HG02981 (cell line): ENCODE results near the gene BTBD16.

Experiments
- ATAC-seq: cut with Tn5 transposase; IDR thresholded peaks from one replicate; pipeline ENCODE4 v1.9.1; 2021; ENCODE audit warnings: mild to moderate bottlenecking, moderate library complexity; ENCODE audit not compliant: unreplicated experiment

BTBD16 gene

DNA sequence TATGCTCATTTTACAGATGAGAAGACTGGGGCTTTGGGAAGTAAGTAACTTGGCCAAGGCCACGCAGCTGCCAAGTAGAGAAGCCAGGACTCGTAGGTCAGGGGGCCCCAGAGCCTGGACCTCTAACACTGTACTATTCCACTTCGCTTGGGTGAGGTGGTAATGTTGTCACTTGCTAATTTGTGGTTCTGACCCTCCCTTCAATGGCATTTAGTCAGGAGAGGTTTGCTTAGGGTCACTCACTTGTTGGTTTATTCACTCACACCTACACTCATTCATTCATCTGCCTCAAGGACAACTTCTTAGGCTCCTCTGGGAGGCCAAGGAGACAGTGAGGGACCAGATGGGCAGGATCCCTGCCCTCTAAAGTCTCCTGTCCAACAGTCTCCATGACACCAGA lies 21.3 kb downstream of the BTBD16 start:
- no peak for ATAC-seq

DNA sequence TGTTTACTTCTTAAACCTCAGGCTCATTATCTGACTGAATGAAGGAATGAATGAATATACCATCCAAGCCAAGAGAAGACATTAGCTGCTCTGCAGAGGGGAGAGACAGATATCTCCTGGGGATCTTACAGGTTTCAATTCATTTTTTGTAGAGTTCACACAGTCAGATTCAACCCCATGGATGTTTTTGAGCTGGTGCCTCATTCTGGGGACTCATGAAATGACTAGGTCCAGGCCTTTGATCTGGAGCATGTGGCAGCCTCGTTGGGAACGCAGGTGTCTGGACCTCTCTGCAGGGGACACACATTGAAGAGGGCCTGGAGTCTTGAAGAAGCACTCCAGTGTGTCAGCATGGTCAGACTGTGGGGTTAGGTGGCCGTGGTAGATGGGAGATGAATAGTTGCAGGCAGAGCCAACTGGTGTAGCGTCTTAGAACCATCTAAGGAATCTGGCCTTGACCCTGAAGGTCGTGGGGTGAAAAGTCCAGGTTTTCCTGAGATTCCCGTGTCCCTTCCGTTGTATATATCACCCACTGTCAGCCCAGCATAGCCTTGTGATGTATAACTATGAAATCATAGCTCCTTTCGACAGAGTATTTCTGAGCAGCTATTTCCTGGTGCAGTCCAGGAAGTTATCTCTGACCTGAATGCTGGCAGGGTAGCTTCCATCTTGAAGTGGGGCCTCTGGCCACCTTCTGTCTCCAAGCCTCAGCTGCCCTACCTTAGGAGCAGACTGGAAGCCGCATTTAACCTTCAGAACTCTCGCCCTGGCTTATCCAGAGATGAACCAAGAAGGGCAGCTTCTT lies 22.3 kb downstream of the BTBD16 start:
- no peak for ATAC-seq

DNA sequence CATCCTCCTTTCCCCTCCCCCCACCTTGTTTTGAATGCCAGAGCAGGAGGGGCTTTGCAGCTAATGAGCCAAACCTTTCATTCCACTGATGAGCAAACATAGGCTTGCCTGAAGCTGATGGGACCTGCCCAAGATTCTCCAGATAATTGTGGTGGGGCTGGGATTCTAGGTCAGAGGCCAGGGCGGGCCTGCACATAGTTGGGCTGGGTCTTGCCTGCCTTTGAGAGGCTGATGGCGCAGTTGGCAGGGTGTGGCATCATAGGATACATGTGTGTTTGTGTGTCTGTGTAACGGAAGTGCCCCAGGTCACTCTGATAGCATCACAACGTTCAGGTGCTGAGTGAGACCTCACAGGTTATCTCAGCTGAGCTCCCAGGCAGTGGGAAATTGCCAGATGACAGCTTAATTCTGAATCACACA lies 22.9 kb downstream of the BTBD16 start:
- ATAC-seq, result no peak

GRCh38 chr10:122294511-122295450 lies 23.7 kb downstream of the BTBD16 start:
- no peak for ATAC-seq

DNA sequence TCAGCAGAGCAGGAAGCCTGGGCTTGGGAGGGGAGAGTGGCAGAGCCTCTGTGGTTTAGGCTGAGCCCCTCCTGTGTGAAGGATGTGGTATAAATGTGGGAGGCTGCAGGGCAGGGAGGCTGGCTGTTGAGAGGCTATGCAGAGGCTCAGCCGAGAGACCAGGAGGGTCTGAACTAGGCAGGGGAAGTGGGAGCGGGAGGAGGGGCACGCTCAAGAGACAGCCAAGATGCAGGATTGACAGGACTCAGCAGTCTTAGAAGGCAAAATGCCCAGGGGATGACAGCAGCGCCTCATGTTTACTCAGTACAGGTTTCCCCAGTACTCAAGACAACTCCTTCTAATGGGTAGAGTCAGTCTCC lies 24.3 kb downstream of the BTBD16 start:
- no peak for ATAC-seq

DNA sequence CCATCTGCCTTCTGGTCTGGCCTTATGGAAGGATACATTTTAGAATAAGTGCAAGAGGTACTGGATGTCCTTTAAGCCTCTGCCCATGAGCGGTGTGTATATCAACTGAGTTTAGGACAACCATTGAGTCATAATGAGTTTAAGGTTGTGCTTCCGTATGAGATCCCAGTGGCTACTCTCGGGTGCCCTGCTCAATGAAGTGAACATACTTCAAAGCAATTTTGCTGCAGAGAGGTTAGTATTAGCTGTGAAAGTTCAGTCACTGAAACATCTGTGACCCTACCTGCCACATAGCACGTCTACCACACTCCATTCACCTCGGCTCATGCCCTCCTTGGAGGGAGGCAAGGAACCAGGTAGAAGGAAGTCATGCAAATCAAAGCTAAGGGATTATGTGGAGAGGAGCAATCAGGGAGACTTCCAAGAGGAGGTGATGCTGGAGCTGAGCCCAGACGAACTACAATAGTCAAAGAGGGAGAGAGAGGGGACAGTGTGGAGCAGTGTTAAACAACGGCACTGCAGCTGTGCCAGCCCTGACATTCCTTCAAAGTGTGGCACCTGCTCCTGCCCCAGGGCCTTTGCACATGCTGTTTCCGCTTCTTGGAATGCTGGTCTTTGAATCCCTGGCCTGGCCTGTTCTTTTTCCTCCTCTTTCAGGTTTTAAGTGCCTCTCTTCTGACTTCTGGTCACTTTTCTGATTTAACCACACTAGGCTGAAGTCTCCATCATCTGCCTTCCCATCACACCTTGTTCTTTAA lies 25.4 kb downstream of the BTBD16 start:
- no peak for ATAC-seq

DNA sequence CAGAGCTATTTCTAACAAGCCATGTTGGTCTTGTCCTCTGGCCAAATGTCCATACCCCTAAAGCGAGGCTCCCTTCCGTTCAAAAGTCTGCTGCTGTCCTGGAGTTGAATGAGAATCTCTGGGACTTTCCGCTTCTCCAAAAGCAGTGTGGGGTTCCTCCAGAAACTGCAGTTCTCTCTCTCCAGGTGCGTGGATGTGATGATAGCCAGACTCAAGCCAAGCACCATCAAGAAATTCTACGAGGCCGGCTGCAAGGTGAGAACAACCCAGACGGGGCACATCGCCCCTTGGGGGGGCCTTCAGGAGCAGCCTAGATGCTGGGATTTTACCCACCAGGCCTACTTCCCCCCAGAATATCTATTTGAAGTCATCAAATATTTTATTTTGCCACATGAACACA lies 26.5 kb downstream of the BTBD16 start:
- no peak for ATAC-seq

DNA sequence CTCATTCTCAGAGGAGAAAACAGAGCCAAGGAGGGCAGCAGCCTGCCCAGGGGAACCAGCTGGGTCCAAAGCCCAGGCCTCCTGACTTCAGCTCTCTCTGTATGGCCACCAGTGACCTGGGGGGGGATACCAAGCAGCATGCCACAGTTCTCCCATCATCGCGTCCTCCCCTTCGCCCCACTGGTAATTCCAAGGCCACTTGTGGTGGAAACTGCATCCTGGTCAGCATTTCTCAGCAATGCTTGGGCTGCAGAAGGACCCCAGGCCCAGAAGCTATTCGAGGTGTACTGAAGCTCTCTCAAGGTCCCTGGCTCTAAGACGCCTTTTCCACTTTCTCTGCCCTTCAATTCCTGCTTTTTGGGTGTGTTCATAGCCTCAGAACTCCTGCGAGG lies 27.1 kb downstream of the BTBD16 start:
- no peak for ATAC-seq

GRCh38 chr10:122298598-122299301 lies 27.7 kb downstream of the BTBD16 start:
- ATAC-seq, result peak; percentile 70

DNA sequence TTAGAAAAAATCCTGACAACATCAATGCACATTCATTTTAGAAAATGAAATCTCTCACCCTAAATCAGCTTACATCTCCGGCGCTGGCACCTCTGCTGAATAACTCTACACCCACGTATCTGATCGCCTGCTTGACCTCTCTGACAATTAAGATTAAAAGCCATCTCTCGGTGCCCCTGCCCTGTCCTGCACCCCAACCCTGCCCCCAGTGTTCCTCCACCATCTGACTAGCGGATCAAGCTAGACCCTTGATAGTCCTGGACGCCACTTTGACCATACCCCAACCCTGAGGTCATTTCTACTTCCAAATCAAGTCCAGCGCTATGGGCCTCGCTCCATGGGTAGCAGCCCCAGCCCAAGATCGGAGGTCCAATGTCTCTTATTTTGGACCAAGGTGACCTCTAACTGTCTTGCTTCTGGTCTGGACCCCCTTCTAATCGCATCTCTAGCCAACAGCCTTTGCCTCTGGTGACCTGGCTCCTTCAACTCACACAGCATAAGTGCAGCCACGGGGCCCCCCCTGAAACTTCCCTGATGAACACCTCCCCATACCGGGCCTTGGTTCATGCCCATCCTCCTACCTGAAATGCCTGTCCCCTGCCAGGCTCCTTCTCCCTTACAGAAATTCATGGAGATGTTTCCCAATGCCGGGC lies 28.5 kb downstream of the BTBD16 start:
- no peak for ATAC-seq

GRCh38 chr10:122301055-122301810 lies 30.1 kb downstream of the BTBD16 start:
- no peak for ATAC-seq

DNA sequence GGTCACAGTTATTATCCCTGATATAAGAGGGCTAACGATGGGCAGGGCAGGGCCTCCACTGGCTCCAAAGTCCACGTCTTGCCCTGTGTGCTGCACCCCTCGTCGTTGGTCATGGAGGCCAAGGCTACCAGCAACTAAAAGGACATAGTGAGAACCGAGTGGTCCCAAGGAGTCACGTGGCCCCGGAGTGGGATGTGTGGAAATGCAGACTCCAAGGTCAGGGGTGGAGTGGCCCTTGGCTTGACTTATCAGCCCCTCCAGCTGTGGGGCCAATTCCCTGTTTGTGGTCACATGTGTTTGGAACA lies 30.7 kb downstream of the BTBD16 start:
- ATAC-seq, result no peak

DNA sequence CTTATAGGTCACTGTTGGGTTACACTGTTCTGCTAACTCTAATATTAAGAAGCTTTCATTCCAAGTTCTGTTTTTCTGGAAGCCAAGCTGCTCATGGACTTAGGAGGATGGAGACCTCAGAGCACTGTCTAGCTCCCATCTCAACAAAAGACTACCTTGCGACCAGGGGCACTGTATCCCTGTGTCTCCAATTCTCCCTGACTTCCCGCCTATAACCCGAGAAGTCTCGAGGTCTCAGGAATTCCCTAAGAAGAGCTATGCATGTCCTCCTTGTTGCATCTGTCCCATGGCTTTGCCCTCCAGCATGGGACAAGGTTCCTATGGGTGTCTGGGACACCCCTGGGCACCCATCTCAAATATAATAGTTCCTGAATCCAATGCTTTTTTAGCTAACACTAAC lies 31.2 kb downstream of the BTBD16 start:
- no peak for ATAC-seq

DNA sequence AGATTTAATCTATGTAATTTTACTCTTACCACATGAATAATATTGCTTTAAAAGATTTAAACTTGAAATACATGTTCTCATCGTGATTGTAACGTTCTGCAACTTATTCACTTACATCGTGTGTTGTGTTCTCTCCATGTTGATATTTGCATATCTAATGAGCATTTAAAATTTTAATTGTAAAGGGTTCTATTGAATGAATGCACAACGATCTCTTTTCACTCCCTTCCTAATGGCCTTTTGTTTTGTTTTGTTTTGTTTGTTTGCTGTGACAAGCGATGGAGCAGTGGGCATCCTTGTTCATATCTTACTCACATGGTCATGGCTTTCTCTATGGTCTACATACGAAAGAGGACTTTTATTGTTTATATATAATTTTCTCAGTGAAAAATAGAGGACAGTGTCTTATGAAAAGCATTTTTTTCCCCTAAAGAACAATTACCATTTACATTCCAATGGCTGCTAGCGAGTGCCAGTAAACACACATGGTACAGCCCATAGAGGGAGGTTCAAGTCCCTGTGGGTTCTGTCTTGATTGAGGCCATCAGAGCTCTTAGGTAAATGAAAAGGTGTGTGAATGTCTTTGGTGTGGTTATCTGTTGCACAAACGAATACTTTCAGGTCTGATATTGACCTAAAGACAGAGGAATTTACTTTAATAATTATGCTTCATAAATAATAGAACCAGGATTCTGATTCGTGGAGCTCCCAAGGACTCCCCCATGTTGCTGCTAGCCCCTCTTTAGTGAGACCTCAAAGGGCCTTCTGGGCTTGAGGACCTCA lies 32.4 kb downstream of the BTBD16 start:
- no peak for ATAC-seq

DNA sequence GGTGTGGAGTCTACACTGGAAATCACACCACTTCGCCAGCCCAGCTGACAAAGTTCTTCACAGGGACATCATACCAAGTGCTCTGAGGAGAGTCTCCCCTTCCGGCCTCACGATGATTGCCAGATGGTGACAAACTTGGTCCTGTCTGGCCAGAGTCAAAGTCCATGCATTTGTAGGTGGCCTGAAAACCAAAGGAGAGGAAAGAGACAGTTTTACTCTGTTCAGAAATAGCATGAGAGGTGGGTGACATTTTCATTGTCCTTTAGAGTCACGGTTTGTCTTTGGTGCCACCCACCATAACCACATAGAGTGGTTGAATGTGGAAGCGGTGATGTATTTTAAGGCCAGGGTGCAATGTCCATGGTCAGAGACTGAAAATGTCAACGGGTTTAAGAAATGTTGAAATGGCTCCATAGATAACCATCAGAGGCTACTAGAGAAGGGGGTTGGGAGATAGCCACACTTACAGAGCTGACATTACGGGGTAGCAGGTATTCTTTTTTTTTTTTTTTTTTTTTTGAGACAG lies 33.0 kb downstream of the BTBD16 start:
- no peak for ATAC-seq

GRCh38 chr10:122306282-122306681 lies 35.2 kb downstream of the BTBD16 start:
- no peak for ATAC-seq

GRCh38 chr10:122306744-122307143 lies 35.6 kb downstream of the BTBD16 start:
- ATAC-seq, result no peak

DNA sequence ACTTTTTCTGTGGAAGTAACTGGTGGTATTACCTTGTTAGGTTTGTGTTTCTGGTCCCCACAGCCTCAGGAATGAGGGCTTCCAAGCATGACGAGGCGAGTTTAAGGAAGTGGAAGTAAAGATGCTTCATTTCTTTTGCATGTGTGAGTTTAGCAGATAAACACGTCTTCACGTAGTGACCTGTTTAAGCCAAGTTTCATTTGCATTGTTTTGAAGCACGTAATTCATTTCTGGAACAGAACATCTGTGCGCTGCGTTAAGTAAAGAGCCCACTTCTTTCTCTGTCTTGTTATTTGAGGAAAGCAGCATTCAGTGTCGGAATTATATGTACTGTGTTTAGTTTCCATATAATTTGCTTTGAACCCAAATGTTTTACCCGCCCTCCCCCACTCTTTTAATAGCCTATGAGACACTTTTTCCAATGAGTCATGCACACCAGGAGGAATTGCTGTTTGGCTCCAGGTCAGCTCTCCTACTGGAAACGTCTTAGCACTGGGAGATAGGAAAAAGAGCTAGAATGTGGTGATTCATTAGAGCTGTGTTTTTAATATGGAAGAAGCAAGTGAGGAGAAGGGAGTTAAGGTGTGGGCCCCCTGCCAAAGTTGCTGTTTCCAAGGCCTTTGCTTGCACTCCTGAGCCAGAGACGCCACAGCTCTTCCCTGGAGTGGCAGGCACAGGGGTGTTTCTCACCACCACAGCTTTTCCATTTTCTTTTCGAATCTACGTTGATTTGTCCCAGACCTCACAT lies 36.7 kb downstream of the BTBD16 start:
- ATAC-seq, result no peak
